Measurements from ENCODE around the gene TSHZ2. TPM values are rescaled to one million over a fixed set of nuclear protein-coding genes. Genes with fewer than 3 reads are reported as not detected.

The TSHZ2 gene
- total and polyA plus RNA-seq, 9 of the 15 experiments (the other 6 are each of a cell fraction or from before 2014, with no cell fraction given) = 0.03 to 0.20 (median 0.05) TPM; not detected in 4

- H2AFZ ChIP-seq (ENCODE audit: low read depth, low read length) = no peak overlapping the region
- no peaks in the 10 kb centered on the region for H3K4me1 ChIP-seq (replicated peaks in 1 of 2; ENCODE audit: control insufficient read depth in 2 of 2, insufficient read depth in 2 of 2, low read length in 2 of 2)
- H3K27me3 ChIP-seq (ENCODE audit: control insufficient read depth in 2 of 2, insufficient read depth in 2 of 2, low read length in 2 of 2) = peaks cover 4 to 8% of the 10 kb centered on the region in 2 experiments; a peak in 2 of 5 replicates
- ATAC-seq (no peak), DNase-seq (ENCODE audit: extremely low read depth in 1 of 4, low spot score in 3 of 4) (no peak), FAIRE-seq (no peak)
- H3K4me3 ChIP-seq = no peak overlapping the region
- no TSS peak for BruUV-seq (replicated peaks)
- intact Hi-C loops (cut with micrococcal nuclease) = loop anchor here (10.0 kb wide), 1 partner anchor 184 kb away; no protein-coding TSS in a partner anchor
- no peaks in the 10 kb centered on the region for H3K79me2 ChIP-seq (ENCODE audit: control insufficient read depth, insufficient read depth, low read length)
- H3K9me1 ChIP-seq (ENCODE audit: control insufficient read depth, insufficient read depth, low read length) = no peaks in the 10 kb centered on the region
- POLR2A ChIA-PET = no interaction called here
- in situ Hi-C loops (cut with MboI) = no loop called here
- CTCF ChIA-PET (ENCODE audit: low intra/inter-chr PET ratio) = no interaction called here
- no peaks in the 10 kb centered on the region for H4K20me1 ChIP-seq (replicated peaks; ENCODE audit: control insufficient read depth, insufficient read depth, low read length)
- no peak overlapping the region for H3K4me2 ChIP-seq (ENCODE audit: insufficient read depth, low read length)
- 6% methylated on average over 3 of the region's 3 CpGs for WGBS (ENCODE audit: insufficient coverage, low coverage, missing lambda C conversion rate)
- H3K27ac ChIP-seq (ENCODE audit: extremely low read depth, low read depth, low read length) = no peak overlapping the region
- no peaks in the 10 kb centered on the region for H3K9me3 ChIP-seq (replicated peaks; ENCODE audit: control insufficient read depth, insufficient read depth, low read depth, low read length)
- H3K36me3 ChIP-seq (ENCODE audit: control insufficient read depth, insufficient read depth, low read length) = no peaks in the 10 kb centered on the region
- no peak overlapping the region for H3K9ac ChIP-seq (ENCODE audit: insufficient read depth in 1 of 2, low read depth in 2 of 2, low read length in 2 of 2)
- TF ChIP-seq HES1 (IDR thresholded peaks at IDR 0.05; ENCODE audit: low read depth) = no peak
- no peak for TF ChIP-seq ZNF507 (tag; conservative IDR thresholded peaks at IDR 0.05)
- TF ChIP-seq, protein P1, sequence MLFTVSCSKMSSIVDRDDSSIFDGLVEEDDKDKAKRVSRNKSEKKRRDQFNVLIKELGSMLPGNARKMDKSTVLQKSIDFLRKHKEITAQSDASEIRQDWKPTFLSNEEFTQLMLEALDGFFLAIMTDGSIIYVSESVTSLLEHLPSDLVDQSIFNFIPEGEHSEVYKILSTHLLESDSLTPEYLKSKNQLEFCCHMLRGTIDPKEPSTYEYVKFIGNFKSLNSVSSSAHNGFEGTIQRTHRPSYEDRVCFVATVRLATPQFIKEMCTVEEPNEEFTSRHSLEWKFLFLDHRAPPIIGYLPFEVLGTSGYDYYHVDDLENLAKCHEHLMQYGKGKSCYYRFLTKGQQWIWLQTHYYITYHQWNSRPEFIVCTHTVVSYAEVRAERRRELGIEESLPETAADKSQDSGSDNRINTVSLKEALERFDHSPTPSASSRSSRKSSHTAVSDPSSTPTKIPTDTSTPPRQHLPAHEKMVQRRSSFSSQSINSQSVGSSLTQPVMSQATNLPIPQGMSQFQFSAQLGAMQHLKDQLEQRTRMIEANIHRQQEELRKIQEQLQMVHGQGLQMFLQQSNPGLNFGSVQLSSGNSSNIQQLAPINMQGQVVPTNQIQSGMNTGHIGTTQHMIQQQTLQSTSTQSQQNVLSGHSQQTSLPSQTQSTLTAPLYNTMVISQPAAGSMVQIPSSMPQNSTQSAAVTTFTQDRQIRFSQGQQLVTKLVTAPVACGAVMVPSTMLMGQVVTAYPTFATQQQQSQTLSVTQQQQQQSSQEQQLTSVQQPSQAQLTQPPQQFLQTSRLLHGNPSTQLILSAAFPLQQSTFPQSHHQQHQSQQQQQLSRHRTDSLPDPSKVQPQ (CRISPR knock-in tag; IDR thresholded peaks at IDR 0.05; ENCODE audit: borderline replicate concordance) = no peak
- no peak for TF ChIP-seq CREB3 (tag; conservative IDR thresholded peaks at IDR 0.05; ENCODE audit: low read depth)
- TF ChIP-seq IFI16 (CRISPR knock-in tag; IDR thresholded peaks at IDR 0.05) = no peak
- no peak for TF ChIP-seq E2F8 (IDR thresholded peaks at IDR 0.05; ENCODE audit: low read depth, partially characterized antibody)
- no peak for TF ChIP-seq ETV1 (tag; conservative IDR thresholded peaks at IDR 0.05; ENCODE audit: low read depth)
- TF ChIP-seq RBM25 (IDR thresholded peaks at IDR 0.05; ENCODE audit: low read depth, low read length, severe bottlenecking) = no peak
- TF ChIP-seq, protein P2, sequence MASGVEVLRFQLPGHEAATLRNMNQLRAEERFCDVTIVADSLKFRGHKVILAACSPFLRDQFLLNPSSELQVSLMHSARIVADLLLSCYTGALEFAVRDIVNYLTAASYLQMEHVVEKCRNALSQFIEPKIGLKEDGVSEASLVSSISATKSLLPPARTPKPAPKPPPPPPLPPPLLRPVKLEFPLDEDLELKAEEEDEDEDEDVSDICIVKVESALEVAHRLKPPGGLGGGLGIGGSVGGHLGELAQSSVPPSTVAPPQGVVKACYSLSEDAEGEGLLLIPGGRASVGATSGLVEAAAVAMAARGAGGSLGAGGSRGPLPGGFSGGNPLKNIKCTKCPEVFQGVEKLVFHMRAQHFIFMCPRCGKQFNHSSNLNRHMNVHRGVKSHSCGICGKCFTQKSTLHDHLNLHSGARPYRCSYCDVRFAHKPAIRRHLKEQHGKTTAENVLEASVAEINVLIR (CRISPR knock-in tag; IDR thresholded peaks at IDR 0.05) = no peak
- TF ChIP-seq ZNF212 (CRISPR knock-in tag; IDR thresholded peaks at IDR 0.05) = no peak
- no peak for TF ChIP-seq ZNF263 (CRISPR knock-in tag; IDR thresholded peaks at IDR 0.05; ENCODE audit: borderline replicate concordance)
- TF ChIP-seq STAT5B (CRISPR knock-in tag; IDR thresholded peaks at IDR 0.05) = no peak
- TF ChIP-seq POLR3A (IDR thresholded peaks at IDR 0.05; ENCODE audit: borderline replicate concordance, extremely low read depth, insufficient read depth, insufficient read length) = no peak
- no peak for TF ChIP-seq HDGF (IDR thresholded peaks at IDR 0.05)
- no peak for TF ChIP-seq C11orf30 (IDR thresholded peaks at IDR 0.05; ENCODE audit: low read depth)
Measured at GRCh38 chr20:53231061-53231460, 258.9 kb downstream of the TSHZ2 start.
